ENCODE data around the gene PEX13.
"Not testable (repeated sequence)": the region's sequence is repeated elsewhere in the genome, so short reads cannot be mapped to it uniquely, and the experiment has no call there.

The PEX13 gene

GRCh38 chr2:61017556-61018317, at the start of gene PEX13, which contains the start of gene PUS10:
Gene PEX13 (plus strand): TSS chr2:61017720. CDS start chr2:61017760, 40 bp downstream.
Gene PUS10 (minus strand): TSS chr2:61018255. CDS start chr2:61011890, 6,365 bp downstream.
- in situ Hi-C loops (cut with HindIII; ENCODE audit: low sequenced_read_pairs): no loop called here

GRCh38 chr2:60972889-60973656, 44.4 kb upstream of the PEX13 start:
- in situ Hi-C loops (cut with HindIII; ENCODE audit: low sequenced_read_pairs): no loop called here

- in situ Hi-C loops (cut with HindIII; ENCODE audit: low sequenced_read_pairs): no loop called here
Measured at GRCh38 chr2:60973705-60974104, 43.8 kb upstream of the PEX13 start.

DNA sequence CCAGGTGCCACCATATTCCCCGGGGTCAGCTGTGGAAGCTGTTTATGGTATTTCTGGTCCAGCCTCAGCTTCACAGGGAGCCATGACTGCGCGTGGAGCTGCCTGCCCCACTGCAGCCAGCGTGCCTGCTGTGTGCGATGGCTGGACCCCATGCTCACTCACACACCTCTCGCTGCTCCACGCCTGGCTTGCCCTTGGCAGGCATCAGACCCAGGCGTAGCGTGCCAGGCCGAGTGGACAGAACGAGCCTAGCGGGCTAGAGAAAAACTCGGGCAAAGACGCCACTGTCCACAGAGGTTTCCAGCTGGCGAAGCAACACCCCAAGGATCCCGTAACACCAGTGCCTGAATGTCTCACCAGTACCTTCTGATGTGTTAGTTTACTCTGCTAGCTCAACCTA, 42.9 kb upstream of the PEX13 start:
- in situ Hi-C loops (cut with HindIII; ENCODE audit: low sequenced_read_pairs): no loop called here

DNA sequence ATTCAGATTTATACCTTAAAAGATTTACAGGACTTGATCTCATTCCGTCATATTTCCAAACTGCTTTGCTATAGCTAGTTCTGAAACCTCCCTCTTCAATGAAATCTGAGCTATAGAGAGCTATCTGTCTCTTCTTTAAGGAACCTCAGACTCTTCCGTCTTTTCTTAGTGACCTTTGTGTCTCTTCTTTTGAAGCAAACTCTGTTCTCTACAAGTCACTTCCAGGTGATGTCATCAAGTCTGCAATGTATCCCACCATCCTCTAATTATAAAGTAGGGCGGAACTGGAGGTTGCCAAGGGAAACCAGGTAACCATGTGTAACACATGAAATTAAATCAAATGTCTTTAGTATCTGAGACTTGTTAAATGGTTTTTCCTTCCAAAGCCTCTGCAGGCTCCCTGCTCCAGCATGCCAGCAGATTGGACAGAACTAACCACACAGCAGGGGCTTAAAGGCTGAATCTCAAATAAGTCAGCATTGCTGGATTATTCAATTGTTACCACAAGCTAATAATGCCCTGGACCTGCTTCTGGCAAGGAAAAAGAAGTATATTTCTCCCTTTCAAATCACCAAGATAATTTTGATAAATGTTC, 41.2 kb upstream of the PEX13 start:
- in situ Hi-C loops (cut with HindIII; ENCODE audit: low sequenced_read_pairs): no loop called here

DNA sequence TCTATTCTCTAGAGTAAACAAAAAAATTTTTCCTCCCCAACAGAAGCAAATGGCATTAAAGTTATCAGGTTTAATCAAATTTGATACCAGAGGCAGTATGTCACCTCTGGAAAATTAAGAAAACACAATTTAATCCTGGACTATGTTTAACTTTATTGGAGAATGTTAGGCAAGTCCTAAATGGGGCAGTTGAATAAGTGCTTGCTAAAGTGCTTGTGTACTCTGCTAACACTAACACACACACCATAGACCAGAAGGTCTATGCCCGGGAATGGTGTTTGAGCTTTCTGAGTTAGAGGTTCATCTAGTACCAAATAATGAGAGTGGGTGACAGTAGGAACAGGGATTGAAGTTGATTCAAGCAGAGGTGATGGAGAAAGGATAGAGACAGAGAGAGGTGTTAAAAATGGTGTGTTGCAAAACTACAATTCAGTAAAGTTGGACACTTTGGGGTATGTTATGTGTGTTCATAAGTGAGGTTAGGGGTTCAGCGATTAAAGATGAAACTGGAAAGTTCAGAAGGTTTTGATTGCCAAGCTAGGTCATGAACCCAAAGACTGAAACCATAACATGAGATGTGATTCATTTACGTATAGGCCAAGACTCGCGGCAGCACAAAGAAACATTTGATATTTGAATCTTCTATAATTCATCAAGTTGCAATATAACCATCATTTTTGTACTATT, 40.5 kb upstream of the PEX13 start:
- in situ Hi-C loops (cut with HindIII; ENCODE audit: low sequenced_read_pairs): no loop called here

DNA sequence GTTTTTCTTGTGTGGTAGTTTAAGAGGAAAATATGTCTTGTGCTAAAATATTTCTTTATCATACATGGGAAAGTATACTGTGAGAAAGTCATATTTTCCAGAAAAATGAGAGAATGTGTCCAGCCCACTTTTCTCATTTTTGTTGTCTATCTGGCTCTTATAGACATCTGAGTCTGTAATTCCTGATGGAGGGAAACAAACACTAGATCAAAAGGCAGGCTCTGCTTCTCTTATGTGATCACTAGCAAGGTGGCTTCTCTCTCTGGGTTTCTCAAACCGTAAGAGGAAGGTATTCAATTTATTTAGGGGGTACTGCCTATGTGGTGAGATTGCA, 40.0 kb upstream of the PEX13 start:
- in situ Hi-C loops (cut with HindIII; ENCODE audit: low sequenced_read_pairs): no loop called here

DNA sequence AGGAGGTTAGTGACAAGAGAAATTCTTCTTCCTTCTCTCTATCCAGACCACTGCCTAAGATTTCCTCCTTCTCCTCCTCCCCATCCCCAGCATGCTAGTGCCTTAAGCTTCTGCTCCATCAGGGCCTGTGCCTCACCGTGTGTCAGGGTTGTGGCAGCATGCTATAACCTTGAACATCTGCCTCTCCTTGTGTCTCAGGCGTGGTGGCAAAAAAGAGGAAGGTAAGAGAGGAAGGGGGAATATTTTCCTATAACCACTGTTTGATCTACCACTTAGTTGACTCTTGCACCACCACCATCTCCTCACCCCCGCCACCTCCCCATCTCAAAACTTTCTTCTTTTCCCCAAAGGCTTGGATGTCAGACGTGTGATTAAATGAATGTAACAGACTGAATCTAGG, 38.3 kb upstream of the PEX13 start:
- in situ Hi-C loops (cut with HindIII; ENCODE audit: low sequenced_read_pairs): no loop called here

DNA sequence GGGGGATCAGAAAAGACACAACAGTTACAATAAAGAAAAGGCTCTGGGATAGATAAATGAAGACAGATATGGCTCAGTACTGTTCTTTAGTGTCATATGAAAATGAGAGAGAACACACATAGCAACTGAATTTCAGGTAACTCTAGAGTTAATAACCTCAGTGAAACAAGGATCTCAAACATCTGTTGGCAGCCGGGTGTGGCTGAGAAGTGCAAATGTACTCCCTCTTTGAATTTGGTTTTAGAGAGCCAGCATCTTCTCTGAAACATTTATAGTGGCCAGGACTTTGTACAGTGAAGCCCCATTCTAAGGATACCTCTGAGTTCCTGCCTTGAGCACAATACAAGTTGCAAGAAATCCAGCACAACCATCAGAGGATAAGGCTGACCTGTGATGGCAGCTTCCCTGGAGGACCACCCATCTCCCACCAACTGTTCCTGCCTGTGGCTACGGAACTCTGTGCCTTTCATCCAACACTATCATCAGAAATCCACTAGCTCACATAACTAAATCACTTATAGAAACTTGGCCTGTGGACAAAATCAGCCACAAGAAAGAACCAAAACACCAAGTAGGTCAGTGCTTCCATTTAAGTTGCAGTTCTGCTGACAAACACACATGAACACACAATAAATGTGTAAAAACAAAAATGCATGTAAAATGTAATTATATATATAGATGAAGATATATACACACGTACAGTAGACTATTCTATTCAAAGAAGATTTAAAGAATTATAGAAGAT, 37.3 kb upstream of the PEX13 start:
- in situ Hi-C loops (cut with HindIII; ENCODE audit: low sequenced_read_pairs): no loop called here

- in situ Hi-C loops (cut with HindIII; ENCODE audit: low sequenced_read_pairs): not testable (repeated sequence)
Measured at GRCh38 chr2:60982066-60982465, 35.5 kb upstream of the PEX13 start.

GRCh38 chr2:60984720-60985119, 32.8 kb upstream of the PEX13 start:
- in situ Hi-C loops (cut with HindIII; ENCODE audit: low sequenced_read_pairs): no loop called here

GRCh38 chr2:60987041-60987440, 30.5 kb upstream of the PEX13 start:
- in situ Hi-C loops (cut with HindIII; ENCODE audit: low sequenced_read_pairs): no loop called here

GRCh38 chr2:60987656-60988055, 29.9 kb upstream of the PEX13 start:
- in situ Hi-C loops (cut with HindIII; ENCODE audit: low sequenced_read_pairs): not testable (repeated sequence)

- in situ Hi-C loops (cut with HindIII; ENCODE audit: low sequenced_read_pairs): no loop called here
Measured at GRCh38 chr2:60989259-60989658, 28.3 kb upstream of the PEX13 start.

- in situ Hi-C loops (cut with HindIII; ENCODE audit: low sequenced_read_pairs): no loop called here
Measured at GRCh38 chr2:60991644-60992043, 25.9 kb upstream of the PEX13 start.

- in situ Hi-C loops (cut with HindIII; ENCODE audit: low sequenced_read_pairs): no loop called here
Measured at GRCh38 chr2:60992985-60993392, 24.5 kb upstream of the PEX13 start.

DNA sequence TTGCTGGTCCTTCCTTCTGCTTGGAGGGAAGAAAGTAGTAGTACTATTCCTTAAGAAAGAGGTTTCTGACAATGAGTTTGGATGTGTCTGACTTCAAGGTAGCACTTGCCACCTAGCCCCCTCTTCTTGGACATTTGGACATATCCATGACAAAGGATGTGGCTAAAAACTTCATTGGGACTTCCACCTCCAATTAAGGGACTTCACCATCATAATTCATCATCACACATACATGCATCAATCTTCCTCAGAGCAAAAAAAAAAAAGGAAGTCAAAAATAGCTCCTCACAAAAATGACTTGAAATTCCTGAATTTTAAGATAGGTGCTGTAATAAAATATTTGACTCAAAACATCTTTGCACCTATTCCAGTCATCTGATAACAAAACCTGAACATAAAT, 23.4 kb upstream of the PEX13 start:
- in situ Hi-C loops (cut with HindIII; ENCODE audit: low sequenced_read_pairs): no loop called here

DNA sequence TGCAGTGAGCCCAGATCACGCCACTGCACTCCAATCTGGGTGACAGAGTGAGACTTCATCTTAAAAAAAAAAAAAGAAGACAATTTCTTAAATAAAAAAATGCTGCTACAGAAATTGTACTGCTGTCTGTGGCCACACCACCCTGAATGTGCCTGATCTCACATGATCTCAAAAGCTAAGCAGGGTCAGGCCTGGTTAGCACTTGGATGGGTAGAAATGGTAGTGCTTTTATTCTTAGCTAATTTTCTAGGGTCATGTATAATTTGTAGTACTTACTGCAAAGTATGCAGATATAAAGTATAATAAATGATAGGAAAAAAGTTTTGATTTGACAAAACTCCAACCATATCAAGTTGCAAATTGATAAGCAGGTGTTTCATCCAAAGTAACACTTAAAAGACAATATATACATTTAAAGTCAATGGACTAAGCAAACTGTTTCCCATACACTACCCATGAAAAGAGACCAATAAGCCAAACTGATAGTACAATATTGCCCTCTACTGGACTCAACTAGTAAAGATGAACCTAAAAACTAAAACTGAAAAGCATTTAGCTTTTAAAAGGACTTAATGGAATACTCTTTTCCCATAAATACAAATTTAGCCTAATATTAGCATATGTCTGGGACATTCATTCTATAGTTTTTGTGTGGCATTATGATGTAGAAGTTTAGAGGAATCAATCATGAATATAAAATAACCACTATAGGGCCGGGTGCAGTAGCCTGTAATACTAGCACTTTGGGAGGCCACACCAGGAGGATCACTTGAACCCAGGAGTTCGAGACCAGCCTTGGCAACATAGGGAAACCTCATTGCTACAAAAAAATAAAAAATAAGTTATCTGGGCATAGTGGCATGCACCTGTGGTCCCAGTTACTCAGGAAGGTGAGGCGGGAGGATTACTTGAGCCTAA, 18.6 kb upstream of the PEX13 start:
- in situ Hi-C loops (cut with HindIII; ENCODE audit: low sequenced_read_pairs): no loop called here

GRCh38 chr2:61005736-61006135, 11.8 kb upstream of the PEX13 start:
- in situ Hi-C loops (cut with HindIII; ENCODE audit: low sequenced_read_pairs): no loop called here

All from endothelial cell of hepatic sinusoid (primary cell).